GM21576 (cell line): Measurements from ENCODE around the gene JAKMIP2.
"Not testable (repeated sequence)": the region's sequence is repeated elsewhere in the genome, so short reads cannot be mapped to it uniquely, and the experiment has no call there.

Experiments used
- ATAC-seq: cut with Tn5 transposase; IDR thresholded peaks from one replicate; pipeline ENCODE4 v1.9.1; 2021; ENCODE audit warnings: mild to moderate bottlenecking, moderate library complexity; ENCODE audit not compliant: unreplicated experiment

JAKMIP2 gene

GRCh38 chr5:147750065-147750464 is 32.5 kb downstream of the JAKMIP2 start:
- no peak for ATAC-seq

- ATAC-seq = no peak
These were observed 33.9 kb downstream of the JAKMIP2 start for GRCh38 chr5:147748590-147748989.

GRCh38 chr5:147746986-147747385 is 35.5 kb downstream of the JAKMIP2 start:
- ATAC-seq = no peak

- no peak for ATAC-seq
These were observed 38.7 kb downstream of the JAKMIP2 start for GRCh38 chr5:147743678-147744374.

GRCh38 chr5:147743012-147743411 is 39.5 kb downstream of the JAKMIP2 start:
- no peak for ATAC-seq

- ATAC-seq = no peak
These were observed 40.4 kb downstream of the JAKMIP2 start for GRCh38 chr5:147742151-147742550.

GRCh38 chr5:147740864-147741263 is 41.7 kb downstream of the JAKMIP2 start:
- ATAC-seq = no peak

- ATAC-seq = no peak
These were observed 44.6 kb downstream of the JAKMIP2 start for GRCh38 chr5:147737921-147738320.

GRCh38 chr5:147735621-147736125 is 46.9 kb downstream of the JAKMIP2 start:
- ATAC-seq = no peak

GRCh38 chr5:147734894-147735293 is 47.6 kb downstream of the JAKMIP2 start:
- ATAC-seq = no peak

GRCh38 chr5:147733075-147733474 is 49.5 kb downstream of the JAKMIP2 start:
- ATAC-seq = no peak

GRCh38 chr5:147732291-147732883 is 50.1 kb downstream of the JAKMIP2 start:
- no peak for ATAC-seq

- no peak for ATAC-seq
These were observed 50.9 kb downstream of the JAKMIP2 start for GRCh38 chr5:147731431-147732290.

- no peak for ATAC-seq
These were observed 55.3 kb downstream of the JAKMIP2 start for GRCh38 chr5:147727200-147727599.

GRCh38 chr5:147721191-147721960 is 61.2 kb downstream of the JAKMIP2 start:
- ATAC-seq = not testable (repeated sequence)

GRCh38 chr5:147713550-147714295 is 68.8 kb downstream of the JAKMIP2 start:
- no peak for ATAC-seq

- ATAC-seq = no peak
These were observed 69.9 kb downstream of the JAKMIP2 start for GRCh38 chr5:147712598-147712997.

GRCh38 chr5:147712019-147712418 is 70.5 kb downstream of the JAKMIP2 start:
- no peak for ATAC-seq

GRCh38 chr5:147711019-147711418 is 71.5 kb downstream of the JAKMIP2 start:
- ATAC-seq = no peak

GRCh38 chr5:147708708-147709107 is 73.8 kb downstream of the JAKMIP2 start:
- ATAC-seq = no peak
